ENCODE data around the gene POMC.
A peak's percentile ranks its signal among the peaks of the same experiment; 100 is the strongest.
"Not testable (repeated sequence)": the region's sequence is repeated elsewhere in the genome, so short reads cannot be mapped to it uniquely, and the experiment has no call there.

POMC gene

DNA sequence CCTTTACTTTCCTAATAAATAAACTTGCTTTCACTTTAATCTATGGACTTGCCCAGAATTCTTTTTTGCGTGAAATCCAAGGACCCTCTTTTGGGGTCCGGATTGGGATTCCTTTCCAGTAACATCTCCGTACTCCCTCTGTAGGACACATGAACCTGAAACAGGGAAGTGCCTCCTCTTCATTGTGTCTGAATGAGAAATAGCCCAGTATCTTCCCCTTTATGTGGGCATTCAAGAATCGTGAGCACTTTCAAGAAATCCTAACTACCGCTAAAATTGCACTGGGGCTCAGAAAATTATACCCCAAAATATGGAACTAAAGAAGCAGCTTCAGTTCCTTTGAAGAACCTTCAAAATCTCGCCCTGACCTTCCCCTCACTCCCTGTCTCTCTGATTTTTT lies 7.8 kb upstream of the POMC start:
- DNase-seq: no peak

DNA sequence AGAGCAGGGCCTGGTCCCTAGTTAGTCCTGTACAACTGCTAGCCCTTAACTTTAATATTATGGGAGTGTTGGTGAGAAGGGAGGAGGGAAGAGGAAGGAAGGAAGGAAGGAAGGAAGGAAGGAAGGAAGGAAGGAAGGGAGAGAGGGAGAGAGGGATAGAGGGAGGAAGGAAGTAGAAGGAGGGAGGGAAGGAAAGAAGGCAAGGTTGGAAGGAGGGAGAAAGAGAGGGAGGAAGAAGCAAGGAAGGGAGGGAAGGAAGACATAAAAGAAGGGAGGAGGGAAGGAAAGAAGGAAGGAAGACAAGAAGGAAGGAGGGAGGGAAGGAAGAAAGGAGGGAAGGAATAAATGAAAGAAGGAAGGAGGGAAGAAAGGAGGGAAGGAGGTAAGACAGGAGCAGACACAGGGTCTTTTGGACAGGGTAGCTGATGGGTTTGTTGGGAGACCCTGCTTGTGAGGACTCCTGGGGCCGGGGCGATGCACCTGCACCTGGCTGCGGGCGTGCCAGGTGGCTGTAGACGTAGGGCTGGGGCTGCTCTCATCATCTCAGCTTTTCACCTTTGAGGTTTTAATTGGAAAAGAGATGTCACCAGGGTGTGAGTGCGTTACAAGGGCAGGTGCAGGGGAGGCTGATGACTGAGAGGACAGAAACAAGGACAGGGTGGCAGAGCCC lies 5.9 kb upstream of the POMC start:
- no peak for DNase-seq

DNA sequence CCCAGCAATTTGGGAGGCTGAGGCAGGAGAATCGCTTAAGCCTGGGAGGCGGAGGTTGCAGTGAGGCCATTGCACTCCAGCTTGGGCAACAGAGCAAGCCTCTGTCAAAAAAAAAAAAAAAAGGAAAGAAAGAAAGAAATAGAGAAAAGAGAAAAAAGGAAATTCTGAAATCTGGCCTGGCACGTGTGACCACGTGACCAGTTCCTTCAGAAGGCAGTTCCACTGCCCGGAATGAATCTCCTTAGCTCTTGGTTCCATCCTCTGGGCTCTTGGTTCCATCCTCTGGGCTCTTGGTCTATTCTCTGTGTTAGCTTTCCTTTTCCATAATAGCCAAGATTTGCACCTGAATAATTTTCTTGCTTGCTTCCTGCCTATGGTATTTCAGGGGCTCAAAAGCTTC lies 5.3 kb upstream of the POMC start:
- no peak for DNase-seq

DNA sequence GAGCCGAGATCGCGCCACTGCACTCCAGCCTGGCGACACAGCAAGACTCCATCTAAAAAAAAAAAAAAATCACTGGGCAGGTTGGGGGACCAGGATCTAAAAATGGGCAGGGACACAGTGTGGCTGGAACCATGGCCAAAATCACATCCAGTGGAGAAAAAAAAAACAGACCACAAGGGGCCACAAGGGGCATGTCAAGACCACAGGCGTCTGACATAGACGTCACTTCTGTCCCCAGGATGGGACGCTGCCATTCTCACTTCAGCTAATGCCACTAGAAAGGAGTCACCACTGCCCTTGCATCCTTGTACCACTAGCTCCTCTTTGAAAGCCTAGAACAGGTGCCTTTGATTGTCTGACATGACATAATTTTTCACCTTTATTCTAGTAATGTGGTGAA lies 2.5 kb upstream of the POMC start:
- DNase-seq: no peak

DNA sequence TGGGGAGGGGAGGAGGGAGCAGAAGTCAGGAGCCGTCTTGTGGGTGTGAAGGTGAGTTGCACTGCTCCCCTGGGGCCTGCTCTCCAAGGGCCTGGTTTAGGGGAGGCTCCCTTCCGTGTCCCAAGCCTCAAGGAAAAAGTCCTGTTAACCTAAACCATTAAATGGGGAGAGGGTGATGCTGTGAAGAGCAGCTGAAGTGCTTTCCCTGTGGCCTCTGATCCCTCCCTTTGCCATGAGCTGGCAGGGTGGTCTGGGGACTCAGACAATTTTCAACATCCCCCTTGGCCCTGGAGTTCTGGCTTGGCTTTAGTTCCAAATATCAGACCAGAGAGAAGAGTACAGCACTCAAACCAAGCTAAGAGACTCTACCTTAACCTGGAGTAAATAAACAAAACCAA lies 692 bp upstream of the POMC start:
- DNase-seq: no peak

DNA sequence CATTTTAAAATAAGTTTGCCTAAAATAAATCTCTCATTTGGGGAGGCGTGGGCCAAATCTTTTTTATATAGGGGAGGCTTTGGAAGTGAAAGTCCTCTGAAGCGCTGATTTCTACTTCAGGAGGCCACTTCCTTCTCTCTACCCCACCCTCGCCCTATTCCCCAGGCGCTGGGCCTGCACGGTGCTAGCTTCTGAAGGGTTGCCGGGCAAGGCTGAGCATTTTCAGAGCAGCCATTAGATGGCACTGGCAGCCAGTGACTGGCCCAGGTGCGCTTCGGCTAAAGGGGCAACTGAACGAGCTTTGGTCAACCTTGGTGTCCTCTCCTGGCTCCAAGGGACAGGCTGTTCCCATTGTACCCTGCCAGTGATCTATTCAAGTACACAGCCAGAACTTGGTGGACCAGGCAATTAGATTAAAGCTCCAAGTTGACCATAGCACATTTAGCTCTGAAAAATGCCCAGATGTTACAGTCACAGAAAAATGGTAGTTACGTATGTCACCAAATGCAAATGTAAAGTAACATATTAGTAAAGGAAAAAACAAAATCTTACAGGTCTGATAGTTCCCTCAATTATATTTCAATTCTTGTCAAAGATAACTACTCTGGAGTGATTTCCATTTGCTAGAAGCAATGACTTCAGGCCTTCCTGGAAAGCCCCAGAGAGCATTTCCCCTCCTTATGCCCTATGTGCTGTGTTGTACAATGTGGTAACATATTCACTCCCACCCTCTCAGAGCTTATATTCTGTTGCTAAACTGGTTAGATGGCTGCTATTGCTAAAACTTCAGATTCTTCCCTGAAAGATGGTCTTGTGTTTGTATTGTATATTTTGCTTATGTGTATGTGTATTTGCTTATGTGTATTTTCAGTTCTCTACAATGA lies 2.1 kb downstream of the POMC start:
- peak; percentile 32 for DNase-seq

DNA sequence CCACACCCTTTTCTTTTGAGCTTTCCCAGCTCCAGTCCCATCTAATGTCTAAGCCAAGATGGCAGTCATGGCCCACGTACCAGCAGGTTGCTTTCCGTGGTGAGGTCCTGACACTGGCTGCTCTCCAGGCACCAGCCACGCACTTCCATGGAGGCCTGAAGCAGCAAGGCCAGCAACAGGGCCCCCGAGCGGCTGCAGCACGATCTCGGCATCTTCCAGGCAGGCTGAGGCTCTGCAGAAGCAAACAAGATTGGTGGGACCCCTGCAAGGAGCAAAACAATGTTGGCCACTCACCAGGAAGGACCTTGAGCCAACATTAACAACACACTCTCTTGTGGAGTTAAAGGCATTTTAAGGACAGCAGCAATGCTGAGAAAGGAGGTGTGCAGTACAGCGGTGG lies 3.8 kb downstream of the POMC start:
- DNase-seq: no peak

DNA sequence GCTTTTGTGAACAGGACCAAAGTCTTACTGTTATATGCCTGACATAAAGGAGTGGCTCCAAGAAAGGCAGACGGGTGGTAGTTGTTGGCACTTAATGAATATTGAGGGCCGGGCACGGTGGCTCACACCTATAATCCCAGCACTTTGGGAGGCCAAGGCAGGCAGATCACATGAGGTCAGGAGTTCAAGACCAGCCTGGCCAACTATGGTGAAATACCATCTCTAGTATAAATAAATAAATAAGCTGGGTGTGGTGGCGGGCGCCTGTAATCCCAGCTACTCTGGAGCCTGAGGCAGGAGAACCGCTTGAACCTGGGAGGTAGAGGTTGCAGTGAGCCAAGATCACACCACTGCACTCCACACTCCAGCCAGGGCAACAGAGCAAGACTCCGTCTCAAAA lies 6.3 kb downstream of the POMC start:
- DNase-seq: not testable (repeated sequence)

DNA sequence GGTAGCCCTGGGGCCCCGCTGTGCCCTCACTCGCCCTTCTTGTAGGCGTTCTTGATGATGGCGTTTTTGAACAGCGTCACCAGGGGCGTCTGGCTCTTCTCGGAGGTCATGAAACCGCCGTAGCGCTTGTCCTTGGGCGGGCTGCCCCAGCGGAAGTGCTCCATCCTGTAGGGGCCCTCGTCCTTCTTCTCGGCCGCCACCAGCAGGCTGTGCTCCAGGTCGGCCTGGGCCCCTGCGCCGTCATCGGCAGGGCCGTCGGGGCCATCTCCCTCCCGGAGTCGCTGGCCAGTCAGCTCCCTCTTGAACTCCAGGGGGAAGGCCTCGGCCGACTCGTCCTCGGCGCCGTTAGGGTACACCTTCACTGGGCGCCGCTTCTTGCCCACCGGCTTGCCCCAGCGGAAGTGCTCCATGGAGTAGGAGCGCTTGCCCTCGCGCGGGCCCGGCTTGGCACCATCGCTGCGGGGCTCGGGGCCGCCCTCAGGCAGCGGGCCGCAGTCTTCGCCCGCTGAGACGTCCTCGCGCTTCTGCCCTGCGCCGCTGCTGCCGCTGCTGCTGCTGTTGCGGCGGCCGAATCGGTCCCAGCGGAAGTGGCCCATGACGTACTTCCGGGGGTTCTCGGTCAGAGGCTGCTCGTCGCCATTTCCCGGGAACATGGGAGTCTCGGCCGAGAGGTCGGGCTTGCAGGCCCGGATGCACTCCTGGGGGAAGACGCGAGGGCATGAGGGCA lies 7.2 kb downstream of the POMC start:
- peak; percentile 53 for DNase-seq

DNA sequence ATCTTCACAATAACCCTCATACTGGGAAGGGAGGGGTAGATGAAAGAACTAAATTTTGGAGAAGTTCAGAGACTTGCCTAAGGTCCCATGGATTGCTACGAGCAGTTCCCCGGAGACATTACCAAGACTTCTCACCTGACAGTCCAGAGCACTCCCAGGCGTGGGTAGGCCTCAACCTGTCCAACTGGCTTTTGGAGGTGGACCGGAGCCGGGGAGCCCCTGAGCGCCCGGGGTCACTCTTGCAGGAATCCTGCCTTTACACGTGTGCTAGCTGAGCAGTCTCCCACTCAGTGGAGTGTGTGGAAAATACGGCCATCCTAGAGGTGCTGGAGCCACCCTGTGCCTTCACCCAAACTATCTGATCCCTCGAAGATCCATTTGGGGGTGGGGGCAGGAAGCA lies 8.0 kb downstream of the POMC start:
- no peak for DNase-seq

DNA sequence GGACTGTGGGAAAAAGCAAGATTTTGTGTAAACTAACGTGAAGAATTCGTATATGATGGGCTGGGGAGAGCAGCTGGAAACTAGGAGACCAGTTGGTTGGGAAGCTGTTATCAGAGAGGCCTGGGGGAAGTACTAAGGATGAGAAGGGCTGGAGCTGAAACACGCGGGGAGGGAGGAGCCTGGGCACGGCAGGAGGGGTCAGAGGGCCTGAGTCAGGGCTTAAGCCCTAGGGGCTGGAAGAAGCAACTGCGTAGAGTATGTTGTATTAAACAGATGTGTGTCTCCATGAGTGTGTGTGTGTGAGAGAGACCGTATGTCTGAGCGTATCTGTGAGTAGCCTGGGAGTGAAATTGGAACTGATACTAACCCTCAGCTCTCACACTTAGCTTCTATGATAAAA lies 8.4 kb downstream of the POMC start:
- no peak for DNase-seq

DNA sequence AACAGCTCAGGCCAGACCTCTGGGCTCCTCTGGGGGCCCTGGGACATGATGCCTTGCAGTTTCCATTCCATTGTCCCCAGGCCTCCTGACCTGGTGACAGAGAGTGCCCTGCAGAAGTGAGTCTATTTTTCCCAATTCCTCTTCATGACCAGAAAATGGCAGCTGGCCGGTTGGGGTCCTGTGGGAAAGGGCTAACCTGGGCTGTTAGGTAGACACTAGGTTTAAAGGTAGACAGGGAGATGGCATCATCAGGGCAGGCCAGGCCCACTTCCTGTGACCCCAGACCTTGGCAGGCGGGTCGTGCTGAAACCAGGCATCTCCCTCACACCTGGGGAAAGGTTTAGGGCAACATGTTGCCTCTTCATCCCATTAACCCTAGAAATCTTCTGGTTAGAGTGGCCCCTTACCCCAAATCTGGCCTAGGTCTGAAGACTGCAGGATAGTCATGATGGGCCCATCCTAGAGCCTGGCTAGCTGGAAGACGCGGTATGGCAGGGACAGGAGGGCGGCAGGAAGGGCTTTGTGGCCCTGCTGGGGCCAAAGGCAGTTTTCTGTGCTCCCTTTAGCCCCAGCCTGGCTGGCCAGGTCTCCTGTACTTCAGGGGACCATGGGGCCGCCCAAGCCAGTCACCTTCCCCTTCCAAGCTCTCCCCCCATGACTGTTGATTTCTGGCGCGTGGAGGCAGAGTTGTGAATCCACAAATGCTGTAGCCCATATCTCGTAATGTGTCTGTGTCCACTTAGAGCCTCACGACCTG lies 10.1 kb downstream of the POMC start:
- DNase-seq: no peak

DNA sequence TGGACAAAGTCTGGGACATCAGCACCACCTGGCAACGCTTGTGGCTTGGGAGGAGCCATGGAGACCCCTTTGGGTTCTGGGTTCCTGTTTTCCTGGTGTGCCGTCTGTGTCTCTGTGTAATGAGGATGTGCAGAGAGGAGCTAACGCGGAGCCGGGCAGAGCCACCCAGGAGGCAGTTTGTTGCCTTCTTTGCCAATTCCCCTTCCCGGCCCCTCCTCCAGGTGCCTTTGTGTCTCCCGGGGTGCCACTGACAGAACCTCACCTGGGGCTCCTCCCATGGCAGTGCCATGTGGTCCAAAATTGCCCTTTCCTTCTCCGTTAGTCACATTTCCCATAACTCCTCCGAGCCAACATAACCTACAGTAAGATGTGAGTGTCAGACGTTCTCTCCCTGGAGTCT lies 13.0 kb downstream of the POMC start:
- no peak for DNase-seq

DNA sequence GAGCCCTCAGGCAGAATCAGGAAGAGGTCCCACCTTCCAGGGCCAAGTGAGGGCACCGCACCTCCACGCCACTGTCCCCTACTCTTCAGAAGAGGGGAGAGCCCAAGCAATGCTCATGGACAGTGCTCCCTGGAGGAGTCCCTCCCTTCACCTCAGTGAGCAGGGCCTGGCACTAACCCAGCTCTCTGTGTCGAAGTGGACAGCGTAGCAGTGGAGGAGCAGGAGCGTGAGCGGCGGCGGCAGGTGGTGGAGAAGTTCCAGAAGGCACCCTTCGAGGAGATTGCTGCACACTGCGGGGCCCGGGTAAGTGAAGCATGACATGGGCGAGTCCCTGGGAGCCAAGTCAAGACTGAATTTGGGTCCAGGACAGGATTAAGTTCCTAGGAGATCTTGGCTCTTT lies 16.7 kb downstream of the POMC start:
- no peak for DNase-seq

DNA sequence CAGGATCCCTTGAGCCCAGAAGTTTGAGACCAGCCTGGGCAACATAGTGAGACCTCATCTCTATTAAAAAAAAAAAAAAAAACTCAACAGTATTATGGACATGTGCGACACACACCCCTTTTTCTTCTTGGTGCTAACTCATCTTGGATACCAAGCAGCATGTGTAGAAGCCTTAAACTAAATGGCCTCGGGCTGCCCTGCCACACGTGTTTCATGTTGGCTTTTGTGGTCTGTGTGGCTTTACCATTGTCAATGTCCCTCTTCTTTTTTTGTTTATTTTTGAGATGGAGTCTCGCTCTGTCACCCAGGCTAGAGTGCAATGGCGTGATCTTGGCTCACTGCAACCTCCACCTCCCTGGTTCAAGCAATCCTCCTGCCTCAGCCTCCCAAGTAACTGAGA lies 17.4 kb downstream of the POMC start:
- DNase-seq: not testable (repeated sequence)

DNA sequence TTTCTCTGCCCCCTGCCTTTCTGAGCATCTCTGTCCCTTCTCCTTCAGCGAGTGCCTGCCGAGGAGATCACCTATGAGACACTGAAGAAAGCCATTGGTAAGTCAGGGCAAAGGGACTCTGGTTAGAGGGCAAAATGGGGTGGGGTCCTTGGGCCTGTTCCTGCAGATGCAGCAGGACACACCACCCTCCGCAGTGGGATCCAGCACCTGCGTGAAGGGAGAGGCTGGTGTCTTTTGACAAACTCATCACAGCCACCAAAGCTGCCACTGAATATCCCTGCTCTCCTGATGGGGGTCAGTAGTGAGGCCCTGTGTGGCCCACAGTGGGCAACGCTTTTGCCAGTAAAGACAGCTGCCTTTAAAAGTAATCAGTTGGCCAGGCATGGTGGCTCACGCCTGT lies 18.7 kb downstream of the POMC start:
- no peak for DNase-seq

DNA sequence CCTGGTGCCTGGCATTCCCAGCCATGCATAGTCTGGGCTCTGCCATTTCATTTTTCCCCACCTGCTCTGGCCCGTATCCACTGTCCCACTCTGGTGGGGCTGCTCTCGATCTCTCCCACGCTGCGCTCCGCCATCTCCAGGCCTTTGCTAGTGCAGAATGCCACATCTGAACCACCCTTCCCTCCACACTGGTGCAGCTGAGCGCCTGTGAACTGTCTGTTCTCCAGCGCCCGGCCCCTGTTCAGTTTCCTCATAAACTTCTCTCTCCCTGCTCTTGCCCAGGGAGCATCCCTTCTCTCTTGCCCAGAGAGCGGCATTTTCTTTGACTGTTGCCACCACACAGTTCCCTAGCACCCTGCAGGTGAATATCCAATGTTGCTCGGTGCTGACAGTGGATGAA lies 21.5 kb downstream of the POMC start:
- DNase-seq: no peak

DNA sequence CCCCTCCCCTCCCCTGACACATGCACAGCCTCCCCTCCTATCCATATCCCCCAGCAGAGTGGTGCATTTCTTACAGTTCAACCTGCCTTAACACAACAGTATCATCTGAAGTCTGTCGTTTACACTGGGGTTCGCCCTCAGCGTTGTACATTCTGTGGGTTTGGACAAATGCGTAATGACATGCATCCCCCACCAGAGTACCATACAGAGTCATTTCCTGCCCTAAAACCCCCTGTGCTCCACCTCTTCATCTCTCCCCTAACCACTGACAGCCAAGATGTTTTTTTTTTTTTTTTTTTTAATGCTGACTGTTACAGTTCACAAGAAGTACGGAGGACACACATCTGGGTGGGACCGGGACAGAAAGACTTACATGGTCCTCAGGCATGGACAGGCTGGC lies 22.6 kb downstream of the POMC start:
- no peak for DNase-seq

DNA sequence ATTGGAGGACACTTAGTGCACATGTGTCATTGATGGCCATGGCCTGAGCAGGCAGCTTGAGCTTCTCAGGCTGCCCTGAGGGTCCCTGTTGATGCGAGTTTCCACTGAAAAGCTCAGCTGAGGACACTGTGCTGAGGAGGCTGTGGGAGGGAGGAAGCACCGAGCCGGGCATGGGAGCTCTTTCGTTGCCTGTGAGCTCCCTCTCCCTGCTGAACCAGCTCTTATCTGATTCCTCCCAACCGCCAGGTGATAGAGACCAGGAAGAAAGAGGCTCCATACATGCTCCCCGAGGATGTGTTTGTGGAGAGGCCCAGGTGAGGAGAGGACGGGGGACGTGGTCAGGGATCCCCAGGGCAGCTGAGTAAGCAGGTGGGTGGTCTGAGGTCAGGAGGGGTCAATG lies 27.3 kb downstream of the POMC start:
- no peak for DNase-seq

DNA sequence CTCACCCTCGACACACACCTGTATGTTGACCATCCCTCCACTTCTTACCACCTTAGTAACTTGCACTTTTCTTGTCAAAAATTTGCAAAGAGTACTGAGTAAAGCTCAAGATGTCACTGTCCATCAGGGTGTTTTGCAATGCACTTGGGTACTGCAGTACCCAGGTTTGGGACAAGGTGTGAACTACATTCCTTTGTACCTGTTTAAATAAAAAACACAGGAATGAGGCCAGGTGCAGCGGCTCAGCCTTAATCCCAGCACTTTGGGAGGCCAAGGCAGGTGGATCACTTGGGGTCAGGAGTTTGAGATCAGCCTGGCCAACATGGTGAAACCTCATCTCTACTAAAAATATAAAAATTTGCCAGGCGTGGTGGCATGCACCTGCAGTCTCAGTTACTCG lies 27.8 kb downstream of the POMC start:
- not testable (repeated sequence) for DNase-seq

DNA sequence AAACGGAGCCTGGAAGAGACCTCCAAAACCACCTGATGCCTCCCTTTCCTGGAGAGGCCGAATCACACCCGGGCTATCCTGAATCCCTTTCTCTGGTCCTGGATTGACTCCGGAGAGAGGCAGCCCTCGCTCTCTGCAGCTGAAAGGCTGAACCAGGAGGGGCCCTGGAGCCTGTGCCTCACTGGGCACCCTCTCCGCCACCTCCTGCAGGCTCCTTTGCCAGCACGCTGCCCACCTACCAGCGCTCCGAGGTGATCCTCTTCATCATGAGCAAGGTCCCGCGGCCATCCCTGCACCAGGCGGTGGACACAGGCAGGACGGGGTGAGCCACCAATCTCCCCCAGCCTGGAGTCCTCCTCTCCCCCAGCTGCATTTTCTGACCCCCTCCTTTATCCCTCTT lies 35.7 kb downstream of the POMC start:
- no peak for DNase-seq

DNA sequence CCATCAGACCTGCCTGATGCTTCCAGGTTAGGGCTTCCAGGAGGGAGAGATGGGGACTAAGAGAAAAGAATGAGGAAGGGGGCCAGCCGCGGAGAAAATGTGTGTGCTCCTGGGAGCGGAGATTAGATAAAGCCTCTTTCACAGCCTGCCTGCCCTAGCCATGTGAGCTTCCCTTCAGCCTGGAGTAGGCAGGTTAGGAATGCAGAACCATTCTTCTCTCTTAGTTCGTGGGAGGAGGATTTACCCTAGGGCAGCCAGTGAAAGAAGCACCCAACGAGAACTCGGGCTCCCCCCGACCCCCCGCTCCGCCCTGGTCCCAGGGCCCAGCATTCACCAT lies 36.1 kb downstream of the POMC start:
- DNase-seq: no peak

DNA sequence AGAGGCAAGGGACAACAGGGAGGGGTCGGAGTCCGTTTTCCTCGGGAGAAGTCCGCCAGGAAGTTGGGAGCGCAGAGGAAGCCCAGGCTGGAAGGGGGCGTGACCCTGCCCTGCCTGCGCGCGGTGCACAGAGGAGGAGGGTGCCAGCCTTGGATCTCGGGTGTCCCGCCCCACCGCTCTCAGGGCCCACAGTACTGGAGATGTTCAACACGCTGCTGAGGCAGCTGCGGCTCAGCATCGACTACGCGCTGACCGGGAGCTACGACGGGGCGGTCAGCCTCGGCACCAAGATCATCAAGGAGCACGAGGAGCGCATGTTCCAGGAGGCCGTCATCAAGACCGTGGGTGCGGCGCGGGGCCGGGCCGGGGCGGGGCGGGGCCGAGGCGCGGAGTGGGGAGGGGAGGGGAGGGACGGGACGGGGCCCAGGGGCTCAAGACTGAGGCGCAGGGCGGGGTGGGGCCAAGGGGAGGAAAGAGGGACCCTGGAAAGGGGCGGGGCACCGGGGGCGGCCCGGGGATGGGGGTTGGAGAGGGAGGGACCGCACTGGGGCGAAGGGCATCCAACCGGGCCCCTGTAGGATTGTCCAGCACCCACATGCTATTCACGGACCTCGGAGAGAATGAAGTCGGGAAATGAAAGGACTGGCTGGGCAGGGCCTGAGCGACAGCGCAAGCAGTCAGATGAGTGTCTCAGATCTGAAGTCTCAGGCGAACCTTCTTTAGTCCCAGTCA lies 36.6 kb downstream of the POMC start:
- DNase-seq: no peak
